ENCODE results near the gene KRTAP3-1.
"Not testable (repeated sequence)": the region's sequence is repeated elsewhere in the genome, so short reads cannot be mapped to it uniquely, and the experiment has no call there.

Gene KRTAP3-1

GRCh38 chr17:41002814-41003213 lies 6.1 kb downstream of the KRTAP3-1 start:
- no peak for TF ChIP-seq CTCF (IDR thresholded peaks at IDR 0.05; ENCODE audit: low read depth, low read length)
- in situ Hi-C loops (cut with HindIII; ENCODE audit: low sequenced_read_pairs): no loop called here
- H3K4me3 ChIP-seq (ENCODE audit: low read depth, low read length): no peak overlapping the region
- no peak for DNase-seq (ENCODE audit: low read depth, low spot score)

- DNase-seq (ENCODE audit: low read depth, low spot score): no peak
Measured at GRCh38 chr17:41001795-41002194, 7.1 kb downstream of the KRTAP3-1 start.

GRCh38 chr17:40999563-40999962 lies 9.4 kb downstream of the KRTAP3-1 start, which contains the start of gene KRTAP3-2:
TSS of gene KRTAP3-2 (minus strand) at chr17:40999906. CDS start at chr17:40999853, 53 bp downstream.
- DNase-seq (ENCODE audit: low read depth, low spot score); in situ Hi-C loops (cut with HindIII; ENCODE audit: low sequenced_read_pairs); H3K4me3 ChIP-seq (ENCODE audit: low read depth, low read length): not testable (repeated sequence)

More at GRCh38 chr17:41001795-41002194, 7.1 kb downstream of the KRTAP3-1 start:
- in situ Hi-C loops (cut with HindIII; ENCODE audit: low sequenced_read_pairs): no loop called here
- no peak for TF ChIP-seq CTCF (IDR thresholded peaks at IDR 0.05; ENCODE audit: low read depth, low read length)
- H3K4me3 ChIP-seq (ENCODE audit: low read depth, low read length): no peak overlapping the region

GRCh38 chr17:40997361-40997760 lies 11.6 kb downstream of the KRTAP3-1 start:
- no peak for TF ChIP-seq CTCF (IDR thresholded peaks at IDR 0.05; ENCODE audit: low read depth, low read length)
- H3K4me3 ChIP-seq (ENCODE audit: low read depth, low read length): no peak overlapping the region
- in situ Hi-C loops (cut with HindIII; ENCODE audit: low sequenced_read_pairs): no loop called here
- DNase-seq (ENCODE audit: low read depth, low spot score): no peak

GRCh38 chr17:40996829-40997228 lies 12.1 kb downstream of the KRTAP3-1 start:
- no peak overlapping the region for H3K4me3 ChIP-seq (ENCODE audit: low read depth, low read length)
- in situ Hi-C loops (cut with HindIII; ENCODE audit: low sequenced_read_pairs): no loop called here
- no peak for DNase-seq (ENCODE audit: low read depth, low spot score)
- TF ChIP-seq CTCF (IDR thresholded peaks at IDR 0.05; ENCODE audit: low read depth, low read length): no peak

- in situ Hi-C loops (cut with HindIII; ENCODE audit: low sequenced_read_pairs): no loop called here
- TF ChIP-seq CTCF (IDR thresholded peaks at IDR 0.05; ENCODE audit: low read depth, low read length): no peak
- H3K4me3 ChIP-seq (ENCODE audit: low read depth, low read length): no peak overlapping the region
- DNase-seq (ENCODE audit: low read depth, low spot score): no peak
Measured at GRCh38 chr17:40995116-40995515, 13.8 kb downstream of the KRTAP3-1 start.

- H3K4me3 ChIP-seq (ENCODE audit: low read depth, low read length): no peak within 1 kb of the TSS
- in situ Hi-C loops (cut with HindIII; ENCODE audit: low sequenced_read_pairs): no loop called here
- no peak for DNase-seq (ENCODE audit: low read depth, low spot score)
- no peak for TF ChIP-seq CTCF (IDR thresholded peaks at IDR 0.05; ENCODE audit: low read depth, low read length)
Measured at GRCh38 chr17:40993839-40994238, 15.1 kb downstream of the KRTAP3-1 start, which contains the start of gene KRTAP3-3. TSS of gene KRTAP3-3 (minus strand) at chr17:40994164. CDS start at chr17:40994097, 67 bp downstream.

All from astrocyte of the spinal cord (primary cell).